ENCODE results near the gene DDAH2.

DNA sequence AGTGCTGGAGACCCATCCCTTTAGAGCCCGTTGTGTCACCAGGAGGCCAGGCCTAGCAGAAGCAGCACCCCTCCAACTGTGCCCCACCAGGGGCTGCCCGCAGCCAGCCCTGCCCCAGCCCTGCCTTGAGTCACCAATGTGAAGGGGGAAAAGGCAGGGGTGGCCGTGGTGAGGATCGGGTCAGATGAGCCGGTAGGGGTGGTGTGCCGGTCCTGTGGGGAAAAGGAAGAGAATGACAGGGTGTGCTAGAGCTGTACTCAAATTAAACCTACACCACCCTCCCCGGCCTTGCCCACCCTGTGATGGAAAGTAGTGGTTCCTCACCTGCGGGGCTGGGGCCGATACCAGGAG, 36.4 kb upstream of the DDAH2 start:
- TF ChIP-seq, protein P1, sequence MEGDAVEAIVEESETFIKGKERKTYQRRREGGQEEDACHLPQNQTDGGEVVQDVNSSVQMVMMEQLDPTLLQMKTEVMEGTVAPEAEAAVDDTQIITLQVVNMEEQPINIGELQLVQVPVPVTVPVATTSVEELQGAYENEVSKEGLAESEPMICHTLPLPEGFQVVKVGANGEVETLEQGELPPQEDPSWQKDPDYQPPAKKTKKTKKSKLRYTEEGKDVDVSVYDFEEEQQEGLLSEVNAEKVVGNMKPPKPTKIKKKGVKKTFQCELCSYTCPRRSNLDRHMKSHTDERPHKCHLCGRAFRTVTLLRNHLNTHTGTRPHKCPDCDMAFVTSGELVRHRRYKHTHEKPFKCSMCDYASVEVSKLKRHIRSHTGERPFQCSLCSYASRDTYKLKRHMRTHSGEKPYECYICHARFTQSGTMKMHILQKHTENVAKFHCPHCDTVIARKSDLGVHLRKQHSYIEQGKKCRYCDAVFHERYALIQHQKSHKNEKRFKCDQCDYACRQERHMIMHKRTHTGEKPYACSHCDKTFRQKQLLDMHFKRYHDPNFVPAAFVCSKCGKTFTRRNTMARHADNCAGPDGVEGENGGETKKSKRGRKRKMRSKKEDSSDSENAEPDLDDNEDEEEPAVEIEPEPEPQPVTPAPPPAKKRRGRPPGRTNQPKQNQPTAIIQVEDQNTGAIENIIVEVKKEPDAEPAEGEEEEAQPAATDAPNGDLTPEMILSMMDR (IDR thresholded peaks at IDR 0.05) = no peak
- TF ChIP-seq POLR2AphosphoS5 (IDR thresholded peaks at IDR 0.05) = no peak

Measured in prostate gland (tissue), 2 donors.